HG03045 (cell line): Measurements from ENCODE around the gene CEP85.
"Not testable (repeated sequence)": the region's sequence is repeated elsewhere in the genome, so short reads cannot be mapped to it uniquely, and the experiment has no call there.

Experiments used
- ATAC-seq: cut with Tn5 transposase; IDR thresholded peaks from one replicate; pipeline ENCODE4 v1.9.1; 2021; ENCODE audit warnings: mild to moderate bottlenecking, moderate library complexity; ENCODE audit not compliant: unreplicated experiment

CEP85 gene

GRCh38 chr1:26288311-26288941 is 54.4 kb downstream of the CEP85 start:
- no peak for ATAC-seq

GRCh38 chr1:26289158-26290059 is 55.4 kb downstream of the CEP85 start:
- ATAC-seq = peak; percentile 46

DNA sequence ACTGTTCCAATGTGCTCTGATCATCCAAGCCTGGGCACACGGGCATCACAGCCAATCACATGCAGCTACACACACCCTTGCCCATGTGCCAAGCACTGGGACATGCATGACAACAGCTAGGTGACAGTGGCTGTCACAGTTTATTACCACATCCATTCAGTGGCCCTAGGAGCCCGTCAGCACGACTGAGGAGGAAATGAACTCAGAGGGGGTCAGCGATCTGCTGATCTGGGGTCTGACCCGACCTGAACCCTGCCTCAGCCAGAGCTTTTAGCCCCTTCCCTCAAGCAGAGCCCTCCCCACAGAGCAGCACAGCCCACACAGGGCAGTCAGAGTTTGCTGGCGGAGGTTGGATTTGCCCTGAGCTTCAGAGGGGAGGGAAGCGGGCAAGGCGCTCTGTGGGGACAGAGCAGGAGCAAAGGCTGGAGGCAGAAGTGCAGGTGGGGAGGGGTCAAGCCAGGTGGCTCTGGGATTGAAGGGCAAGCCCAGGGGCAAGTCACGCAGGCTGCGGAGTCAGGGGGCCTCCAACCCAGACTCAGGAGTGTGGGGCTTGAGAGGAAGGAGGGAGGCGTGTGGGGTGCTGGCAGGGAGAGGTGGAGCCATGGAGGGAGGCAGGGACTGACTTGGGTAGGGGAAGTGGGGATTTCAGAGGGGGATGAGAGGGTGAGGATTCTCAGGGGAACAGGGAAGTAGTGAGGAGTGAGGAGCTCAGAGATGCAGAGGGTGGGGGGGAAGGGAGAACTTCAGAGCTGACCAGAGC is 56.3 kb downstream of the CEP85 start:
- ATAC-seq = no peak

- ATAC-seq = no peak
These were observed 56.9 kb downstream of the CEP85 start for GRCh38 chr1:26290882-26291261.

GRCh38 chr1:26291433-26291832 is 57.4 kb downstream of the CEP85 start:
- no peak for ATAC-seq

DNA sequence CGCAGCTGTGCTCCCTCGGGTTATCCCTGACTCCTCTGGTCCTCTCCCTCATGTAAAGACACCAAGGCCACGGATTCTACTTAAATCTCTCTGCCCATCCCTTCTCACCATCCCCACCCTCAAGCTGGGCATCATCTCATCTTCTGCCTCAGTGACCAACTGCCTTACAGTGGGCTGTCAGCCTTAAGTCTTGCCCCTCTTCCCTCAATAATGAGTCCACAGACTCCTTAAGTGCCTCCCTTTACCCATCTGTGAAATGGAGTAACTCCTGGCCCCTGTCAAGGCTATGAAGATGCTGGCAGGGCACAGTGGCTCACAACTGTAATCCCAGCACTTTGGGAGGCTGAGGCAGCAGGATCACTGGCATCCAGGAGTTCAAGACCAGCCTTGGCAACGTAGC is 57.9 kb downstream of the CEP85 start:
- ATAC-seq = no peak

DNA sequence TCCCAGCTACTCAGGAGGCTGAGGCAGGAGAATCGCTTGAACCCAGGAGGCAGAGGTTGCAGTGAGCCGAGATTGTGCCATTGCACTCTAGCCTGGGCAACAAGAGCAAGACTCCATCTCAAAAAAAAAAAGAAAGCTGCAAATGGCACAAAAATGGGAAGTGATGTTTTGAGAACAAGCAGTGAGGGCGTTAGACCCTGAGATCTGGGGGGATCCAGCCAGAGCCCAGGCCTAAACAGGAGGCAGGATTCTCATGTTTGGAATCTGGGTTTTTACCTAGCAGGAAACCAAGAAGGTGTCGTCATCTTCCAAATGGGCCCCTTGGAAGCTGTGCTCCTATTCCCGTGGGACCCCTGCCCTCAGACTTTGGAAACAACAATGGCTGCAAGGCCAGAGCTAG is 58.7 kb downstream of the CEP85 start:
- not testable (repeated sequence) for ATAC-seq

GRCh38 chr1:26293911-26294463 is 60.0 kb downstream of the CEP85 start:
- ATAC-seq = no peak

DNA sequence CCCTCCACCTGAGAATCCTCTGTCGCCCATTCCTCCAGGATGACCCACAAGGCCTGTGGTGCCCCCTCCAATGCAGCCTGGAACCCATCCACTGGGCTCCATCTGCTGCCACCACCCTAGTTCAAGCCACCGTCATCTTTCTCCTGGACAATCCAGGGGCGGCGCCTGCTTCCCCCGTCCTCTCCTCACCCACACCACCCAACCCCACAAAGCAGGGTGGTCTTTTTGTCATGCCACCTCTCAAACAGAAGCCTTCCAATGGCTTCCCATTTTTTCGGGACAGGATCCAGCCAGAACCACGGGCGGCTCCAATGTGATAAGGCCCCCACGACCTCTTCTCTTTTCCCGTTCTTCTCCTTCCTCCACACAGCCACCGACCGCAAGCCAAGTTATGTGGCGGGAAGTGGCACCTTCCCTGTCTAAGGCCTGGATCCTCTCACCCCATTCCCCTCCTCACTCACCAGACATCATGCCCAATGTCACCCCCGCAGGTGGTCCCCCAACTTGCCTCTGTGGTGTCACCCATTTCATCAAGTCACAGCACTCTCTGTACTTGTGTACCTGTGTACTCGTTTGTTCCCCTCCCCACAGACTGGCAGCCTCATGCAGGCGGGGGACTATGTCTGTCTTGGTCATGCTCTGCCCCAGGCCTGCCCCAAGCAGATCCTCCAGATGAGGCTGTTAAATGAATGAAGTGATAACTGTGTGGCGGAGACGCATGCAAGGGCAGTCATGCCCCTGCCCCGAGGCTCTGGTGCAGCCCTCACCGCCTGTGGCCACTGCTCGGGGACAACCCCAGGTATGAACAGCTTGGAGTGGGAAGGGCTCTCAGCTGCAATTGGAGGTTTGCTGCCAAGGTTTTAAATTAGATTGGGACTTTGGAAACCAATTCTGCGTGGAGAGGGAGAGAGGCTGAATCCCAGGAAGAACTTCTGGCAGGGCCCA is 61.5 kb downstream of the CEP85 start:
- ATAC-seq = no peak

DNA sequence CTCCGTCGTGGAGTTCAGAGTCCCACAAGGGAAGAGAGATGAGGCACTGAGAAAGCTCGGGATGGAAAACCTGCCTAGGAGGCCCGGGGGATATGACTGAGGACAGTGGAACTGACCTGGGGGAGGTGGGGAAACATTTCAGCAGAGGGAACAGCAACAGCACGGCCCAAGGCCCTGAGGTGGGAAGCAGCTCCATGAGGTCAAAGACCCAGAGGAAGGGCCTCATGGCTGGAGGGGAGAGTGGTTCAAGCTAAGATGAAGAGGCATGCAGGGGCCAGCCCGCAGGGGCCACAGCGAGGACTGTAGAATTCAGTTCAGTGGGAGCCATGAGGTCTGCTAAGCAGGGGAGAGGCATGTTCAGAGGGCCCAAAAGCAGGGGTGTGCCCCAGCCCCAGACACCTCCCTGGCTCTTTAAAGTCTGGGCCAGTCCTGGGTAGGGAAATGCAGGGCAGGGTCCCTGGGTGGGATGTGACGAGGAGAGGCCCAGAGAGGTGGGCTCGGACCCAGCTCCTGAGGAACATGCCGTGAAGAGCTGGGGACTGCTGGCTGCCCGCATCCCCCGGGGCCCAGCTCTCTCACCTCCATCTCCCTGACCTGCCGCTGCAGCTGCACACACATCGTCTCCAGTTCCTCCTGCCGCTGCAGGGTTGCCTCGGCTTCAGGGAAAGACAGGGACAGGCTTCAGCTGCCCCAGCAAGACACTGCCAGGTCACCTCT is 62.5 kb downstream of the CEP85 start:
- ATAC-seq = no peak

DNA sequence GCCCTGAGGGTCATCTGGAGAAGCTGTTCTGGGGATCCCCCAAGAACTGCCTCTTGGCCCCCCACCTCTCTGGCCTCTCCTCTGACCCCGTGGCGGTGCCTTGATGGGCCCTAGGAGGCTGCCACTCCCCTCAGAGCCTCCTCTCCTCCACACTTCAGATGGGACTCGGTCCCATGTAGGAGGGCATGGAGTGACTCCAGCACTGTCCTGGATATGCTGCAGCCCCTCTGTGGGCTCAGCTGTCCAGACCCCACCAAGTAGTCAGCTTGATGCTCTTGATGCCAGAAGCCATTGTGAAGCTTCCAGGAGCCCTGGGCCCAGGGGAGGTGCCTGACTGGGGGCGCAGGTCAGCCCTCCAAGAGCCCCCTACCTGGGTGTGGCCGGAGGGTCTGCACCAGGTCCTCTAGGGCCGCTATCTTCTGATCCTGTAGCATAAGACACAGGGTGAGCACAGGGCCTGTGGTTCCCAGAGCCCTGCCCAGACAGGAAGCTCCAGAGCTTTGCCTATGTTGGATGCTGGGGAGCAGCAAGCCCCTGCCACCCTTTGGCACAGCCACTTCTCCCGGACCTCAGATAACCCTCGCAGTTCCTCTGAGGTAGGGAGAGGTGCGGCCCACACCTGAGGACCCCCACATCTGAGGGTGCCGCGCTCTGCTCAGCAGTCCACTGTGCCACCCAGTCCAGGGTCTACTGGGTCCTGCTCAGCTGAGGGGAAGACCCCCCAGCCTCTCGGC is 63.2 kb downstream of the CEP85 start:
- no peak for ATAC-seq

DNA sequence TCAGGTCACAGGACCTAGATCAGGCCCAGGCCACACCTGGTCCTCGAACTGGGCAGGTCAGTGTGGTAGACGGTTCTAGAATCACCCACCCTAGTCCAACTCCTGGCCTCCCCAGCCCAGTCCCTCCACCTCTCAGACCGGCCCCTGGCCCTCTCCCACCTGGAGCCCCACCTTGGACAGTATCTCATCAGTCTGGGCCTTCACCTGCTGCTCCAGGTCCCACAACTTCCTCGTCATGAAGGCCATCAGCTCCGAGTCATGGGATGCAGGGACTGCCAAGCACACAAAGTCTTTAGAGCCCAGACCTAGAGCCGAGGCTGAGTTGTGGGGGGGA is 63.8 kb downstream of the CEP85 start:
- no peak for ATAC-seq

- no peak for ATAC-seq
These were observed 66.7 kb downstream of the CEP85 start for GRCh38 chr1:26300578-26301275.

DNA sequence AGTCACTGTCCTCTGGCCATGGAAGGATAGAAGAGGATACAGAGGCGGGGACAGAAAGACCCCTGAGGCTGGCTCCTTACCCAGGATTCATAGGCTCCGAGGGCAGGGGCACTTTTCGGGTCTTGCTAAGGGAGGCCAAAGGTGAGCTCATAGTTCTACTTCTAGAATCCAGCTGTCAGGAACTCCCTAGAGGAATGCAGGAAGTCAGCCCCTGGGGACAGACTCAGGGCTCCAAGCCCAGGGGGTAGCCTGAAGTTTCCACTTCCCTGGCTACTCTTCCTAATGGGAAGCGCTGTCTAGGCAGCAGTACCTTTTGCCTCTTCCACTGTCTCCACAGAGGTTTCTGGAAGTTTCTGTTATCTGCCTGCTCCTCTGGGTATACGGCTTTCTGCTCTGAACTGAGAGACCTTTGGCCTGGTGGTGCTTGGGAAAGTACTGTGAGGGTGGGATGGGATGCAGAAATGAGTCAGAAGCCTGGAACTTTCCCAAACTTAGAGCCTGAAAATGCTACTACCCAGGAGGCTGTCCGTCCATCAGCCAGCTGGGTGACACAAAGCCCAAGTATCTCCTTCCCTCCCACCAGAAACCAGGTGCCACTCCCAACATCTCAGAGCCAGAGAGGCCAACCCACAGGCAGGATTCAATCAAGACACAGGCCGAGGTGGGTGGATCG is 68.9 kb downstream of the CEP85 start:
- no peak for ATAC-seq

GRCh38 chr1:26305667-26306289 is 71.8 kb downstream of the CEP85 start:
- no peak for ATAC-seq

- ATAC-seq = peak; percentile 97
These were observed 72.6 kb downstream of the CEP85 start, which contains the start of gene UBXN11 for GRCh38 chr1:26306290-26307229. UBXN11 (minus strand) TSS chr1:26306636; CDS start chr1:26302883, 3,753 bp downstream.
